Stimulated activated CD4-positive, alpha-beta T cell treated with anti-CD3 and anti-CD28 coated beads, Interleukin-1b, Interleukin-23, amount 100 ng/mL, for 24 hours (primary cell): Measurements from ENCODE around the gene OGG1.

Source experiments
- DNase-seq, 4 experiments: peaks; one replicate each; pipeline ENCODE4 v3.0.0-alpha.2; 2020; ENCODE audit warnings: low read depth in 4 of 4, low spot score in 1 of 4

The OGG1 gene

GRCh38 chr3:9749645-9750555 lies at the start of gene OGG1:
OGG1 (plus strand) TSS chr3:9749952; CDS start chr3:9750287, 335 bp downstream.
- peak; percentile 79 to 94 (median 90) for DNase-seq

- DNase-seq = no peak
Measured at GRCh38 chr3:9700536-9700935, 49.2 kb upstream of the OGG1 start.

- no peak for DNase-seq
Measured at GRCh38 chr3:9701006-9701405, 48.7 kb upstream of the OGG1 start.

- DNase-seq = no peak
Measured at GRCh38 chr3:9701711-9702110, 48.0 kb upstream of the OGG1 start.

GRCh38 chr3:9703240-9703639 lies 46.5 kb upstream of the OGG1 start:
- DNase-seq = no peak

- DNase-seq = no peak
Measured at GRCh38 chr3:9703736-9704346, 45.9 kb upstream of the OGG1 start, which contains the start of gene CPNE9. CPNE9 (plus strand) TSS chr3:9703833; CDS start chr3:9703997, 164 bp downstream.

GRCh38 chr3:9704347-9705322 lies 45.1 kb upstream of the OGG1 start:
- no peak for DNase-seq

GRCh38 chr3:9710174-9710739 lies 39.5 kb upstream of the OGG1 start:
- DNase-seq = no peak

- no peak for DNase-seq
Measured at GRCh38 chr3:9712415-9712814, 37.3 kb upstream of the OGG1 start.

GRCh38 chr3:9713142-9713541 lies 36.6 kb upstream of the OGG1 start:
- DNase-seq = no peak

GRCh38 chr3:9715136-9715535 lies 34.6 kb upstream of the OGG1 start:
- no peak for DNase-seq

- DNase-seq = peak in 1 of 4 experiments; percentile 8
Measured at GRCh38 chr3:9715764-9716437, 33.9 kb upstream of the OGG1 start.

GRCh38 chr3:9716801-9717555 lies 32.8 kb upstream of the OGG1 start:
- no peak for DNase-seq

GRCh38 chr3:9717563-9717962 lies 32.2 kb upstream of the OGG1 start:
- DNase-seq = no peak

- DNase-seq = no peak
Measured at GRCh38 chr3:9718118-9718517, 31.6 kb upstream of the OGG1 start.

GRCh38 chr3:9721015-9721699 lies 28.6 kb upstream of the OGG1 start:
- no peak for DNase-seq

GRCh38 chr3:9721700-9722060 lies 28.1 kb upstream of the OGG1 start:
- no peak for DNase-seq

GRCh38 chr3:9725775-9726515 lies 23.8 kb upstream of the OGG1 start:
- no peak for DNase-seq
